ENCODE results near the gene IFITM5. TPM values are rescaled to one million over a fixed set of nuclear protein-coding genes. Genes with fewer than 3 reads are reported as not detected.
A peak's percentile ranks its signal among the peaks of the same experiment; 100 is the strongest.

The IFITM5 gene
- total and polyA plus RNA-seq, 2 donors (not counting 1 experiment from before 2014, with no cell fraction given), result not detected

DNA sequence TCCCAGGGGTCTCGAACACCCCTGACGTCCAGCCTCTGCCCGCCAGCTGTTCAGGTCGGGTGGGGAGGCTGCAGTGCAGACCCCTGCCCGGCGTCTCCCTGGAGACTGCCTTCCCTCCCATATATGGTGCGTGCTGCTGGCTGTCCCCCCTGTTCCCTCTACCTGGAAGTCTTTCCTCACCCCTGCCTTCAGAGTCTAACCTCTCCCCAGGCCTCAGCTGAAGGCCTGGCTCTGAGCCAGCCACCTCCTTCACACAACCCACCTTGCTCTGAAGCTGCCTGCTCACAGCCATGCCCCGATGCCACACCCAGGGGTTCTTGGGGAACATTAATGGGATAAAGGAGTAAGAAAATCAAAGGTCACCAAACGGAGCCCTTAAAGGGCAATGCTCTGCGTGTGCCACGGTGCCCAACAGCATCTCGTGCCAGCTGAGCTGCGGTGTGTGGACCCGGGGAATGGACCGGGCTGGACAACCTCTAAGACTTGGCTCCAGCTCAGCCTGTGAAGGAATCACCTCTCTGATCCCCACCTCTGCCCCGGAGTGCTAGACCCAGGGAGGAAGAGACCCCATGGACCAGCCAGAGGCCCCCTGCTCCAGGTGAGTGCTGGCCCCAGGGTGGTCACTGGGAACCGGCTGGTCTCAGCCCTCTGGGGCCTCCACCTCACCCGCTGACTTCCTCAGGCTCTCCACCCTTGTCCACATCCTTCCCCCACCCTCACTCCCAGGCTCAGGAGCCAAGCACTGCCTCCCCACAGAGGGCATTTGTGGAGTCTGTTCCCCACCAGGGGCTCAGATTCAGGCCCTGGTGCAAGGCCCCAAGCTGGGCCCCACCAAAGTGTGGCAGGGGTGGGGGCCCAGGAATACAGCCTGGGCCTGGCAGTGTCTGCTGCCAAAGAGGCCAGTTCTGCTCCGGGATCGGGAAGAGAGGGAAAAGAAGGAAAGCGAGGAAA lies 21.1 kb downstream of the IFITM5 start, which contains the start of gene NLRP6:
TSS of gene NLRP6 (plus strand) at position 407 of the 951 bp plus-strand sequence. CDS start at position 570, 163 bp downstream.
- H3K27ac Mint-ChIP-seq, result peak within 1 kb of the TSS; percentile 56
- peak within 1 kb of the TSS in 3 of 5 experiments; percentile 41 to 57 (median 49) for H3K4me3 ChIP-seq (ENCODE audit: control extremely low read depth in 1 of 5, extremely low read depth in 1 of 5, insufficient read depth in 1 of 5, low read depth in 2 of 5, low read length in 4 of 5)
- ChIA-PET POLR2A (interaction anchor here (1.0 to 1.8 kb wide), 3 partner anchors 8 to 11 kb away, joined by 3 to 19 read pairs (median 9); partner anchors contain the start of gene PGGHG), CTCF (interaction anchor here (1.5 to 3.9 kb wide), 3 partner anchors 10 to 41 kb away, joined by 3 to 34 read pairs (median 17); no protein-coding TSS in a partner anchor)
- H4K20me1 ChIP-seq (ENCODE audit: control insufficient read depth, insufficient read depth, low read length, poor library complexity, severe bottlenecking), result peaks cover 5% of the 10 kb centered on the region
- H3K4me2 ChIP-seq (replicated peaks; ENCODE audit: low read depth, low read length, poor library complexity, severe bottlenecking), result peak within 1 kb of the TSS; percentile 85
- peaks cover 41 to 44% of the 10 kb centered on the region in 2 donors for H3K4me1 ChIP-seq (ENCODE audit: control insufficient read depth in 2 of 2, insufficient read depth in 2 of 2, low read length in 2 of 2)
- intact Hi-C loops (cut with micrococcal nuclease), result no loop called here
- no peaks in the 10 kb centered on the region for H3K79me2 ChIP-seq (ENCODE audit: control insufficient read depth, insufficient read depth, low read length)
- H3K9me3 Mint-ChIP-seq (ENCODE audit: insufficient read depth), result peaks cover 2% of the 10 kb centered on the region
- no peaks in the 10 kb centered on the region for H3K36me3 ChIP-seq (replicated peaks in 1 of 2; ENCODE audit: control extremely low read depth in 1 of 2, control insufficient read depth in 1 of 2, extremely low read depth in 1 of 2, insufficient read depth in 2 of 2, low read length in 1 of 2)
- peaks cover 43% of the 10 kb centered on the region for H3K4me1 Mint-ChIP-seq
- H3K4me3 Mint-ChIP-seq, result peak within 1 kb of the TSS; percentile 71
- peak within 1 kb of the TSS; percentile 66 for H2AFZ ChIP-seq (ENCODE audit: insufficient read depth, low read depth, low read length, poor library complexity, severe bottlenecking)
- ATAC-seq (ENCODE audit: low read depth), result no peak
- peaks cover 19% of the 10 kb centered on the region for H3K27me3 Mint-ChIP-seq
- H3K9ac ChIP-seq (ENCODE audit: low read length), result peak within 1 kb of the TSS; percentile 56
- H3K27ac ChIP-seq (ENCODE audit: low read length in 2 of 2), result no peak within 1 kb of the TSS
- peaks cover 0 to 34% (median 17%) of the 10 kb centered on the region in 4 experiments for H3K27me3 ChIP-seq (replicated peaks in 1 of 4; ENCODE audit: control extremely low read depth in 1 of 4, control insufficient read depth in 3 of 4, insufficient read depth in 4 of 4, low read length in 3 of 4)
- WGBS (ENCODE audit: insufficient coverage), result 92% methylated on average over 20 of the region's 21 CpGs
- peaks cover 0 to 17% (median 0%) of the 10 kb centered on the region in 3 donors for H3K9me3 ChIP-seq (ENCODE audit: control extremely low read depth in 1 of 3, control insufficient read depth in 2 of 3, insufficient read depth in 1 of 3, low read length in 2 of 3)
- DNase-seq, result no peak
- TF ChIP-seq EZH2 (IDR thresholded peaks at IDR 0.05; ENCODE audit: borderline replicate concordance, insufficient read depth, low read depth, low read length, poor library complexity, severe bottlenecking), result no peak
- TF ChIP-seq, protein P1, sequence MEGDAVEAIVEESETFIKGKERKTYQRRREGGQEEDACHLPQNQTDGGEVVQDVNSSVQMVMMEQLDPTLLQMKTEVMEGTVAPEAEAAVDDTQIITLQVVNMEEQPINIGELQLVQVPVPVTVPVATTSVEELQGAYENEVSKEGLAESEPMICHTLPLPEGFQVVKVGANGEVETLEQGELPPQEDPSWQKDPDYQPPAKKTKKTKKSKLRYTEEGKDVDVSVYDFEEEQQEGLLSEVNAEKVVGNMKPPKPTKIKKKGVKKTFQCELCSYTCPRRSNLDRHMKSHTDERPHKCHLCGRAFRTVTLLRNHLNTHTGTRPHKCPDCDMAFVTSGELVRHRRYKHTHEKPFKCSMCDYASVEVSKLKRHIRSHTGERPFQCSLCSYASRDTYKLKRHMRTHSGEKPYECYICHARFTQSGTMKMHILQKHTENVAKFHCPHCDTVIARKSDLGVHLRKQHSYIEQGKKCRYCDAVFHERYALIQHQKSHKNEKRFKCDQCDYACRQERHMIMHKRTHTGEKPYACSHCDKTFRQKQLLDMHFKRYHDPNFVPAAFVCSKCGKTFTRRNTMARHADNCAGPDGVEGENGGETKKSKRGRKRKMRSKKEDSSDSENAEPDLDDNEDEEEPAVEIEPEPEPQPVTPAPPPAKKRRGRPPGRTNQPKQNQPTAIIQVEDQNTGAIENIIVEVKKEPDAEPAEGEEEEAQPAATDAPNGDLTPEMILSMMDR (IDR thresholded peaks at IDR 0.05), result no peak
